Stimulated activated CD4-positive, alpha-beta T cell treated with anti-CD3 and anti-CD28 coated beads, Interleukin-12 subunit alpha, Interleukin-12 subunit beta, amount 100 ng/mL, for 48 hours (primary cell): ENCODE results near the gene RNF180.
A peak's percentile ranks its signal among the peaks of the same experiment; 100 is the strongest.
"Not testable (repeated sequence)": the region's sequence is repeated elsewhere in the genome, so short reads cannot be mapped to it uniquely, and the experiment has no call there.

ENCODE experiments used
- DNase-seq, 3 donors: peaks; one replicate each; pipeline ENCODE4 v3.0.0-alpha.2; 2020; ENCODE audit warnings: low read depth in 2 of 3, low spot score in 1 of 3

Gene RNF180

DNA sequence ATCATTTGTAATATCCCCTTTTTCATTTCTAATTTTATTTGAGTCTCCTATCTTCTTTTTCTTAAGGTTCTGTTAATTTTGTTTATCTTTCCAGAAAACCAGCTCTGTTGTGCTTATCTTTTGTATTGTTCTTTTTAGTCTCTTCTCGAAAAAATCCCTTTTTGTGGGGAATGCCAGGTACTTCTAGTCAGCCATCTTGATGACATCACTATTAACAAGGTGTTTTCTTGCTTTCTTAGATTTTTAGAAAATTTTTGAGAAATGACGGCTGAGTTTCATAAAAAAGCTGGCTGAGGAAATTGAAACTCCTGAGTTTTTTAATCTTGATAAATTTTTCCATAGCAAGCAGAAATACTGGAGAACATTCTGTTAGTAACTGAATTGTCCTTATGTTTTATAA is 10.7 kb downstream of the RNF180 start:
- DNase-seq, result no peak

DNA sequence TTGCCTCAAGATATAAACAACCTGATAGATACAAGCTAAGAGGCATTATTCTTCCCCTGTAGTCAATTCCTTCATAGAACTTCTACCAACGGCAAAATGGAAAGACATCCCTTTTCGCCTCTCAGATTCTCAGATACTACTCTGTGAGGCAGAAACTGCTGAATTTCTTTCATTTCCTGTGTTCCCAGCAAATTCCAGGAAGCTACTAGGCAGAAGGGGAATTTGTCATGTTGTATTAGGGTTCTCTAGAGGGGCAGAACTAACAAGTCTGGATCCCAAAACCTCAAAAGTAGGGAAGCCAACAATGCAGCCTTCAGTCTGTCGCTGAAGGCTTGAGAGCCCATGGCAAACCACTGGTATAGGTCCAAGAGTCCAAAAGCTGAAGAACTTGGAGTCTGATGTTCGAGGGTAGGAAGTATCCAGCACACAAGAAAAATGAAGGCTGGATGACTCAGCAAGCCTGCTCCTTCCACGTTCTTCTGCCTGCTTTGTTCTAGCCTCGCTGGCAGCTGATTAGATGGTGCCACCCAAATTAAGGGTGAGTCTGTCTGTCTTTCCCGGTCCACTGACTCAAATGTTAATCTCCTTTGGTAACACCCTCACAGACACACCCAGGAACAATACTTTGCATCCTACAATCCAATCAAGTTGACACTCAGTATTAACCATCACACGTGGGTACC is 15.2 kb downstream of the RNF180 start:
- DNase-seq, result no peak

DNA sequence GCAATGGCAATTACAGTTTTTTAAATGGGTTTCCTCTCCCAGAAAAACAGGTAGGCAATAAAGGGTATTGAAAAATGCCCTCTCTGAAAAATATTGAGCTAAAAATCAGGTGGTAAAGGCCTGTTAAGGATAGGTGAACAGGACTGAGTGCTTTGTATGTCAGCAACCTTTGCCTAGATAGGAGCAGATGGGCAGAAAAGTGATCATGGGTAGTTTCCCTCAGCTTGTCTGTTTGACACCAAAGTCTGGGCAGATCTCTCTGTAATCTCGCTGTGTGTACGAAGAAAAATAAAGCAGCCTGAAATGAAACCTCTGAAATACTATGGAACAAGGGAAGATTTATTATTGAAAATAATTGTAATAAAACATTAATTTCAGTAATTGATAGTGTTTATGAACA is 15.8 kb downstream of the RNF180 start:
- no peak for DNase-seq

DNA sequence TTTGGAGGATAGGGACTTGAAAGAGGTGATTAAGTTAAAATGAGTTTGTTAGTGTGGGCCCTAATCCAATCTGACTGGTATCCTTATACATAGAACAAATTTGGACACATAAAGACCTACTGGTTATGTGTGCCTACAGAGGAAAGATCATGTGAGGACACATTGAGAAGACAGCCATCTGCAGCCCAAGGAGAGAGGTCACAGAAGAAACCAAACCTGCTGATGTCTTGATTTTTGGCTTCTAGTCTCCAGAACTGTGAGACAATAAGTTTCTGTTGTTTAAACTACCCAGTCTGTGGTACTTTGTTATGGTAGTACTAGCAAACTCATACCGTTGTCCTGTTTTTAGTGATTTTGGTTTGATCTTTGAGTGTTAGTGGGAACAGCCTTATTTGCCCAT is 18.3 kb downstream of the RNF180 start:
- DNase-seq, result no peak

DNA sequence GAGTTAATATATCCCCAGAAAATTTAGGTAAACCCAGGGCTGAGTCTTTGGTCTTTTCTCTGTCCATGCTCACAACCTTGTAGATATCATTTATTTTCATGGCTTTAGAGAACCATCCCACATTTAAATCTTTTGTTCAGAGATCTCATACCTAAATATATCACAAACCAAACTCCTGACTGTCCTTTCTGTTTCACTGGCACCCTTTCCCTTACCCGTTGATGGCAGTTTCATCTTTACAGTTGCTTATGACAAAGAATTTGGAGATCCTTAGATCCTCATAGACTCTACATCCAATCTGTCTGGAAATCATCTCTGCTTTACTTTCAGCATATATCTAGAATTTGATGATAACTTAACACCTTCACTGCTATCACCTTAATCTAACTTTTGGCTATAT is 19.2 kb downstream of the RNF180 start:
- DNase-seq, result no peak

DNA sequence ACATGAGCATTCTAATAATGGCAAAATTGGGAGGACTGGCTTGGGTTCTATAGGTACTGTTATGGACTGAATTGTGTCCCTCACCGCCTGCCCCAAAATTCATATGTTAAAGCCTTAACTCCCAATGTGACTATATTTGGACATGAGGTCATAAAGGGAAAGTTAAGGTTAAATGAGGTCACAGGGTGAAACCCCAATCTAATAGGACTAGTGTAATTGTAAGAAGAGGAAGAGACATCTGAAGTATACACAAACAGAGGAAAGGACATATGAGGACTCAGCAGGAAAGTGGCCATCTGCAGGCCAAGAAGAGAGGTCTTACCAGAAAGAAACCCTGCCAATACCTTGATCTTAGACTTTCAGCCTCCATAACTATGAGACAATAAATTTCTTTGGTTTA is 23.1 kb downstream of the RNF180 start:
- DNase-seq, result no peak

DNA sequence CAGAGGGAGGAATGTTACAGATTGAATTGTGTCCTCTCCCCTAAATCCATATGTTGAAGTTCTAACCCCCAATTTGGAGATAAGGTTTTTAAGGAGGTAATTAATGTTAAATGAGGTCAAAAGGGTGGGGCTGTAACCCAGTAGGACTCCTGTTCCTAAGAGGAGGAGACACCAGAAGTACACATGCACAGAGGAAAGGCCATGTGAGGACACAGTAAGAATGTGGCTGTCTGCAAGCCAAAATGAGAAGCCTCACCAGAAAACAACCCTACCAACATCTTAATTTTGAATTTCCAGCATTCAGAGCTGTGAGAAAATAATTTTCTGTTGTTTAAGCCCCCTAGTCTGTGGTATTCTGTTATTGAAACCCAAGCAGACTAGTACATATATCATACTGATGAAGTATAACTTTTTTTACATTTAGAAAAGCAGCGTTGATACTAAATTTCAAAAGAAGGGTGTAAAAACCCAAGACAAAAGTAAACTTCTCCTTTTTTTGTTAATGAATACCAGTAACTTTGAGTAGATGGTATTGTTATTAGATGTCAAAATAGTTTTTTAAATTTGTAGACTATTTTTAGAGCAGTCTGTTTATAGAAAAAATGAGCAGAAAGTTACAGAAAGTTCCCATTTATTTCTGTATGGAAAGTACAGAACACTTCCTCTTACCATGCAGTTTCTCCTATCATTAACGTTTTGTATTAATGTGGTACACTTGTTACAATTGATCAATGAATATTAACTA is 25.1 kb downstream of the RNF180 start:
- no peak for DNase-seq

DNA sequence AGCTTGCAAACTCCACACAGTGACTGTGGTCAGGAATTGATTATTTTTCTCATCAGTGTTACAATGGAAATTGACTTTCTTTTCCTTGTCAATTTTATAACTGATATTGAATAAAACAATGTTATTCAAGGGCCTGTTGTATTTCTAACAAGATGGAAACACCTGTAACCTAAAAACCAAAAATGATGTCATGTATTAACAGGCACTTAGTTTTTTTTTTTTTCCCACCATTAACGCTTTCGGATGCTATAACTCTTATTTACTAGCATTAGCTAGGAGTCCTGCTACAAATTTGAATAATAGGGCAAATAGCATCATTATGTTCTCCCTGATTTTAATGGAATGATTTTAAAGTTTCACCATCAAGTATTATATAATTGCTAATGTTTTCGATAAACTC is 30.3 kb downstream of the RNF180 start:
- DNase-seq, result no peak

DNA sequence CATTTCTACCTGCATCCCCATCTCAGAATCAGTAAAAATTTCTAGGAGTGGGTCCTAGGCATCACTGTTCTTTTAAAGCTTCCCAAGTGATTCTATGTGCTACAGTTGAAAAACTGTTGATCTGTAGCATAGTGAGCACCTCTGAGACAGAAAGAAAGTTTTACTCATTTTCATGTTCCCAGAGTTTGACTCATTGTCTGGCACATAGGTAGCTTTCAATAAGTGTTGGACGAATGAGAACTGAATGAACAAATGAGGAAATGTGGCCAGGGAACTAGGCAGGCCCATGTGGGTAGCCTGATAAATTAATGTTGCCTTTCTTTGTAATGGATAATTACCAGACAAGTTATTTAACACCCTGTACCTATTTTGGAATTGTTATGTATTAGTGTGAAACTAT is 33.8 kb downstream of the RNF180 start:
- DNase-seq, result no peak

DNA sequence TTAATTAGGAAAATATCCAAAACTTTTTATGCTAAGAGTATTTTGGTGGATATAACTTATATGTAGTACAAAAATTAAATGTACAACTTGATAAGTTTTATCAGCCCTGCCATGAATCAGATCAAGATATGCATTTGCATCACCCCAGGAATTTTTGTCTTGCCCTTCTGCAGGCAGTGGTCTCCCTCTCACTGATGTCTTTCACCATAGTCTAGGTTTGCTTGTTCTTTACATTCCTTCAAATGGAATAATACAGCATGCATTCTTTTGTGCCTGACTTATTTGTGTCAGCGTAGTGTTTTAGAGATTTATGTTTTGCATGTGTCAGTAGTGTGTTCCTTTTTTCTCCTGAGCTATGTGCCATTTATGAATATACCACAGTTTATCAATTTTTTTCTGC is 36.4 kb downstream of the RNF180 start:
- no peak for DNase-seq

DNA sequence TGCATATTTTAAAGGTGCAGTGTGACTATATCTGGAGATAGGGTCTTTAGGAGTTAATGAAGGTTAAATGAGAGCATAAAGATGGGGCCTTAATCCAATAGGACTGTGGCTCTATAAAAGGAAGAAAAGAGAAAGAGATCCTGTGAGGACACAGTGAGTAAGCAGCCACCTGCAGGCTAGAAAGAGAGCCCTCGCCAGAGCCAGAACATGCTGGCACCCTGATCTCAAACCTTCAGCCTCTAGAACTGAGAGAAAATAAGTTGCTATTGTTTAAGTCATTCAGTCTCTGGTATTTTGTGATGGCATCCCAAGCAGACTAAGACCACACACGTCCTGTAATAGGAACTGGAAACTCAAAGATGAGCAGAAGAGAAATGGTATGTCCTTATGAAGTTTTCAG is 41.0 kb downstream of the RNF180 start:
- no peak for DNase-seq

DNA sequence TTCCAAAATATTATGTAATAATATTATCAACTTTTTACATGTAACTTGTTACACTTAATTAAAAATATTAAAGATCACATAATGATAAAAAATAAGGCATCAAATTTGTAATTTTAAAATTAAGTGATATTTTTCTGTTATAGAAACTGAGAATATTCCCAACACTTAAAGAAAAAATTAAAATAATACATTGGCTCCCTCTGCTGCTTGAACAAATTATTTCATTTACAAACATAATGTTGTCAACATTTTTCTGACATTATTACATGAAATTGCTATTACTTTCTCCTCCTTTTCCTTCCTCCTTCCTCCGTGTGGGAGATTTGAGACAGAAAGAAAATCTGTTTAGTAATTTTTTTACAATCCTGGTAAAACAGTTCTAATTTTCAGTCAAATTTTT is 42.3 kb downstream of the RNF180 start:
- no peak for DNase-seq

DNA sequence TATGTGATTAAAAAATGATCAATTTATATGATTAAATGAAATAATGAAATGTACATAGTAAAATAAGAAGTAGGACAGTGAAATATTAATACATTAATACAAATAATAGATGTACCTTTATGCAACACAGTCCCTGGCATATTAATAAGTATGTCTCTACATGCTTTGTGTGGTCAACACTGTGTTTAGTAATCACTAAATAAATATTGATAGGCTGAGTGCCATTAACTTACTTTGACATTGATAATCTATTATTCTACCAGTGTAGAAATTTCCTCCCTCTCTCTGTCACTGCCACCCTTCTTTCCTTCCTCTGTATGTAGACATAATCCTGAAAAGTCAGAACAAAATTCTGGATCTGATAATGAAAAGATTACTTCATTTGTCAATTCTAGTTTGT is 43.7 kb downstream of the RNF180 start:
- no peak for DNase-seq

DNA sequence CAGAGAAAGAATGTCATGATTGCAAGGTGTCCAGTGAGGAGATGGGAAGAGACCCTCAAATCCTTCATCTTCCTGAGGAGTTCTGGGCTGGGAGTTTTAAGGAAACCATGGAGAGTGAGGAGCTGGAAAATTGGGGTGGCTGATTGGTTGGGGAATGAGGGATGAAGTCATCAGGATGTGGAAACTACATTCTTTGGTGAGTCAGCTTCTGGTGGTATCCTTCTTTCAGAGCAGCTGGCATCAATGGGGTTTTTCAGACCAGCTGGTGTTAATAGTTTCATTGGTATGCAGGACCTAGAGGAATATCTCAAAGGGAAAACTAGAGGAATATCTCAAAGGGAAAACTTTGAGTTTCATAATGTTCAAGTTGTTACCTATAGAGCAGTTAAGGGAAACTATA is 45.2 kb downstream of the RNF180 start:
- no peak for DNase-seq

DNA sequence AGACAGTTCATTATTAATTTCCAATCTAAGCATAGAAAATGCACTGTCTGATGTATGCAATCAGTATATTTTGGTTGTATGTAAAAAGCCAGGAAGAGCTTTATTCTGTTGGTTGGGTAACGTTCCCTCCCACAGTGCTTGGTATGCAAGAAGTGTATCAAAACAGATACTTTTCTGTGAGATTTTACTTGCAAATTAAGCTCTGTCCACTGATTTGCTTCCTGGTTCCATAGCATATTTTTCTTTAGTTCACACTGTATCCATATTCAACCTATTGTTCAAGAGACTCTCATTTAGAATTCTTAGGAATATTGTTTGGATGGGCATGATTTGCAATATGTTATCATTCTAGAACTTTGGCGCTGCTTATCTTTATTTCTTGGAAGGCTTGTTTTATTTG is 47.4 kb downstream of the RNF180 start:
- no peak for DNase-seq

DNA sequence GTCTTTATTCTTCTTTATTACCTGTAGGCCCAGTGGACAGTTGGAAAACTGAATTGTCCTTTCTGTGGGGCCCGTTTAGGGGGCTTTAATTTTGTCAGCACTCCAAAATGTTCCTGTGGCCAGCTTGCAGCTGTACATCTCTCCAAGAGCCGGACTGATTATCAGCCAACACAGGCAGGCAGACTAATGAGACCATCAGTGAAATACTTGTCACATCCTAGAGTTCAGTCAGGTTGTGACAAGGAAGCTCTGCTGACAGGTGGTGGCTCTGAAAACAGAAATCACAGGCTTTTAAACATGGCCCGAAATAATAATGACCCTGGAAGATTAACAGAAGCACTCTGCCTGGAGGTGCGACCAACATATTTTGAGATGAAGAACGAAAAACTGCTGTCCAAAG is 47.9 kb downstream of the RNF180 start:
- no peak for DNase-seq

DNA sequence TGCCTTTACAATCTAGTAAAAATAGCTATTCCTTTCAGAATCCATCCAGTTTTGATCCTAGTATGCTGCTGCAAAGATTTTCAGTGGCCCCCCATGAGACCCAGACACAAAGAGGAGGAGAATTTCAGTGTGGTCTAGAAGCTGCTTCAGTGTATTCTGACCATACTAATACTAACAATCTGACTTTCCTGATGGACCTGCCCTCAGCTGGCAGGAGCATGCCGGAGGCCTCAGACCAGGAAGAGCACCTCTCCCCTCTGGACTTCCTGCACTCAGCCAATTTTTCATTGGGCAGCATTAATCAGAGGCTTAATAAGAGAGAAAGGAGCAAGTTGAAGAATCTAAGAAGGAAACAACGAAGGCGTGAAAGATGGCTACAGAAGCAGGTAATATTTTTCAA is 48.5 kb downstream of the RNF180 start:
- no peak for DNase-seq

DNA sequence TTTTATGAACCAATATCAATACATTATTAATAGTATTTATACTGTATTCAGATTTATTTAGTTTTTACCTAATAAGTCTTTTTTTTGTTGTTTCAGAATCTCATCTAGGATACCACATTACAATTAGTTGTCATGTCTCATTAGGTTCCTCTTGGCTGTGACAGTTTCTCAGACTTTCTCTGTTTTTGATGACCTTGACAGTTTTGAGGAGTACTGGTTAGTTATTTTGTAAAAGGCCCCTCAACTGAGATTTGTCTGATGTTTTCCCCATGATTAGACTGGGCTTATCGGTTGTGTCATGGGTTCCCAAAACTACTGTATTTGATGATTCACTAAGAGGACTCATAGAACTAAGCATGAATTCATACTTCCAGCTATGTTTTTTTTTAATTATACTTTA is 56.3 kb downstream of the RNF180 start:
- DNase-seq, result no peak

DNA sequence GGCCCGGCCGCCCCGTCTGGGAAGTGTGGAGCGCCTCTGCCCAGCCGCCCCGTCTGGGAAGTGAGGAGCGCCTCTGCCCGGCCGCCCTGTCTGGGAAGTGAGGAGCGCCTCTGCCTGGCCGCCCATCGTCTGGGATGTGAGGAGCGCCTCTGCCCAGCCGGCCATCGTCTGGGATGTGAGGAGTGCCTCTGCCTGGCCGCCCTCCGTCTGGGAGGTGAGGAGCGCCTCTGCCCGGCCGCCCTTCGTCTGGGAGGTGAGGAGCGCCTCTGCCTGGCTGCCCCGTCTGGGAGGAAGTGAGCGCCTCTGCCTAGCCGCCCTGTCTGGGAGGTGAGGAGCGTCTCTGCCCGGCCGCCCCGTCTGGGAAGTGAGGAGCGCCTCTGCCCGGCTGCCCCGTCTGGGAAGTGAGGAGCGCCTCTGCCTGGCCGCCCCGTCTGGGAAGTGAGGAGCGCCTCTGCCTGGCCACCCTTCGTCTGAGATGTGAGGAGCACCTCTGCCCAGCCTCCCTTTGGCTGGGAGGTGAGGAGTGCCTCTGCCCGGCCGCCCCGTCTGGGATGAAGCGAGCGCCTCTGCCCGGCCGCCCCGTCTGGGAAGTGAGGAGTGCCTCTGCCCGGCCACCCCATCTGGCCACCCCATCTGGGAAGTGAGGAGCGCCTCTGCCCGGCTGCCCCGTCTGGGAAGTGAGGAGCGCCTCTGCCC is 59.8 kb downstream of the RNF180 start:
- not testable (repeated sequence) for DNase-seq

DNA sequence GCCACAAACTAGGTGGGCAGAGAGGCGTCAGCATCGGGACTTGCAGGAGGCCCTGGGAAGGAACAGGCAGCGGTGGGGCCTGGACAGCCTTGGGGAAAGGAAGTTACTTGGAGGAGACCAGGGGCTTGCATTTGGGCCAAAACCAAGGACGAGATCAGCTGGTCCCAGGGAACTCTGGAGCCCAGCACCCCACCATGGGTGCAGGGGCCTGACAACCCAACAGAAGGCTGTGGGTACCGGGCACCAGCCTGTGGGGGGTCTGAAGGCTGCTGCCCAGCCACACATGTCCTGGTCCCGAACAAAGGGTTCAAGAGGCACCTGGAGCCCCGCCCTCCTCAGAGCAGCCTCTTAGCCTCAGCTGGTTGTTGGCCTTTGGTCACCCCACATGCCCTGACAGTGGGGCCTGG is 61.5 kb downstream of the RNF180 start:
- not testable (repeated sequence) for DNase-seq

DNA sequence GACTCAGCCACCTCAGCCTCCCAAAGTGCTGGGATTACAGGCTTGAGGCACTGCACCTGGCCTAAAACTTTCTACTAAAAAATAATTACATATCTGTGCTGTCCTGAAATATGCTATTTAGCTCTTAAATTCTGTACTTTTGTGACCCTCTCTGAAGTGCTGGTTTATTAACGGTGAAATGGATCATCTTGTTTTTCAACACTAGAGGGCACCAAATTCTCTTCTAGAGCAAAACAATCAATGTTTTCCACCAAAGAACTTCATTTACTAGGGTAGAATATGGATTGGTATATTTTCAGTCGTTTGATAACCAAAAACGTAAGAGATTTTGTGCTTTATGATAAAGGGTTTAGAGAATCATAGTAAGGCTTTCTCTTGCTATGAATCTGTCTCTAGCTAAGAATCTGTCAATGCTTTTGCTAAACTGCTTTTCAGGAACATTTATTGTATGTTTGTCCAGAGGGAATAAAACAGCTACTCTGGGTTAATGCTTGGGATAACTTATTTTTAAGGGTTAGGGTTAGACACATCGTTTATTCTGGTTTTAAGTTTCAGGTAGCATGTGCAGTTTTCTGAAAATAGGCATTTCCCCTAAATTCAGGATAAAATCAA is 63.6 kb downstream of the RNF180 start:
- peak in 1 of 3 donors; percentile 0 for DNase-seq

DNA sequence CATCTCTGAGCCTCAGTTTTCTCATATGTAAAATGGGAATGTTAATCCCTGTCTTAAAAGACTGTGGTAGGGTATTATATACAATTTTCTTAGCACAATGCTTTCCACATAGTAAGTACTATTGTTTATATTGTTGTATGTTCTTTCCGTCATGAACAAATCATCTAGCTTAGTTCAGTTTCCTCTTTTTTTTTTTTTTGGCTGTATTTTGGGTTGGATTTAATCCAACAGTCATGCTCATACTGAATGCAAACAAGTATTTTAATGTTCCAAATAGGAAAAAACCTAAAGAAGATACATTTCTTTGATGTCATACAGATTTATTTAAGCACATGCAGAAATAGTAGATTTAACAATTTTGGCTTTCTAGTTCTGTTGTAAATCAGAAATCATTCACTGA is 95.1 kb downstream of the RNF180 start:
- DNase-seq, result no peak
